Measurements from ENCODE around the gene GDF10.

DNA sequence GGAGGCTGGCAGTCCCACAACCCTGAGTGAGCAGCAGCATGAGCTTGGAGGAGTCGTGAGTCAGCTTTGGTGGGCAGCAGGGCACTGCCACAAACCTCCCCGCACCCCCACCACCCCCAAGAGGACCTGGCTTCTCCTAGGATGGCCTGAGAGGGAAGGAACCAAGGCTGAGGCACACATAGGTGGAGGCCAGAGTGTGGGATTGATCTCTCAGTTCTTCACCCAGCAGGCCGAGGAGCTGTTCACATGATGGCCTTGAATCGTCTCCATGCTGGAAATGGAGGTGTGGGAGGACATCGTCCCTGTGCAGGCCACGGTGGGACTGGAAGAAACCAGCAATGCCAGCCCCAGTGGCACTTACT lies 17.4 kb upstream of the GDF10 start:
- TF ChIP-seq, protein P1, sequence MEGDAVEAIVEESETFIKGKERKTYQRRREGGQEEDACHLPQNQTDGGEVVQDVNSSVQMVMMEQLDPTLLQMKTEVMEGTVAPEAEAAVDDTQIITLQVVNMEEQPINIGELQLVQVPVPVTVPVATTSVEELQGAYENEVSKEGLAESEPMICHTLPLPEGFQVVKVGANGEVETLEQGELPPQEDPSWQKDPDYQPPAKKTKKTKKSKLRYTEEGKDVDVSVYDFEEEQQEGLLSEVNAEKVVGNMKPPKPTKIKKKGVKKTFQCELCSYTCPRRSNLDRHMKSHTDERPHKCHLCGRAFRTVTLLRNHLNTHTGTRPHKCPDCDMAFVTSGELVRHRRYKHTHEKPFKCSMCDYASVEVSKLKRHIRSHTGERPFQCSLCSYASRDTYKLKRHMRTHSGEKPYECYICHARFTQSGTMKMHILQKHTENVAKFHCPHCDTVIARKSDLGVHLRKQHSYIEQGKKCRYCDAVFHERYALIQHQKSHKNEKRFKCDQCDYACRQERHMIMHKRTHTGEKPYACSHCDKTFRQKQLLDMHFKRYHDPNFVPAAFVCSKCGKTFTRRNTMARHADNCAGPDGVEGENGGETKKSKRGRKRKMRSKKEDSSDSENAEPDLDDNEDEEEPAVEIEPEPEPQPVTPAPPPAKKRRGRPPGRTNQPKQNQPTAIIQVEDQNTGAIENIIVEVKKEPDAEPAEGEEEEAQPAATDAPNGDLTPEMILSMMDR (IDR thresholded peaks at IDR 0.05), result no peak
- no peak for TF ChIP-seq EP300 (IDR thresholded peaks at IDR 0.05; ENCODE audit: low read depth)
- TF ChIP-seq POLR2AphosphoS5 (IDR thresholded peaks at IDR 0.05), result no peak

Measured in transverse colon (tissue), 4 donors.